Heart right ventricle (tissue), 16 donors: ENCODE measurements around the gene LNX2. TPM values are rescaled to one million over a fixed set of nuclear protein-coding genes. Genes with fewer than 3 reads are reported as not detected.

Experiments
- ATAC-seq, 8 donors: fragments of 200-7000 bp; cut with Tn5 transposase; one replicate each; pipeline ENCODE4 v1.9.1; 2020; ENCODE audit warnings: mild to moderate bottlenecking in 8 of 8, moderate library complexity in 8 of 8, moderate number of reproducible peaks in 1 of 8
- DNase-seq, 2 donors: peaks; one replicate each; pipeline ENCODE4 v3.0.0-alpha.2; 2020
- H3K27ac ChIP-seq, 10 donors: fragments of 200-600 bp; sonication (generic) in 2 of 10; one replicate each; pipeline versions ENCODE4 v1.5.0 to v1.8.0; 2020 to 2022; ENCODE audit warnings: mild to moderate bottlenecking in 3 of 10
- H3K27me3 ChIP-seq, 7 donors: fragments of 200-600 bp; one replicate each; pipeline ENCODE4 v1.8.0; 2021 to 2022; ENCODE audit warnings: mild to moderate bottlenecking in 2 of 7
- H3K36me3 ChIP-seq, 9 donors: fragments of 200-600 bp; sonication (generic) in 1 of 9; one replicate each; pipeline versions ENCODE4 v1.5.0 to v1.8.0; 2020 to 2022; ENCODE audit warnings: mild to moderate bottlenecking in 2 of 9
- H3K4me1 ChIP-seq, 9 donors: fragments of 200-600 bp; sonication (generic) in 1 of 9; one replicate each; pipeline versions ENCODE4 v1.5.0 to v1.8.0; 2020 to 2022; ENCODE audit warnings: mild to moderate bottlenecking in 4 of 9
- H3K4me3 ChIP-seq, 10 donors: fragments of 200-600 bp; sonication (generic) in 2 of 10; one replicate each; pipeline versions ENCODE4 v1.5.0 to v1.8.0; 2020 to 2022; ENCODE audit warnings: mild to moderate bottlenecking in 7 of 10, moderate library complexity in 2 of 10
- H3K9me3 ChIP-seq, 11 donors: fragments of 200-600 bp in 10 of 11; sonication (generic) in 2 of 11; one replicate each; pipeline versions ENCODE4 v1.5.0 to v1.8.0; 2013 to 2022; ENCODE audit warnings: mild to moderate bottlenecking in 2 of 11, control low read depth in 1 of 11, moderate library complexity in 1 of 11
- WGBS, 2 donors: extraction: QIAGEN DNeasy Blood & Tissue Kit; methylation state at CpG; one replicate each; pipeline ENCODE4 v1.1.7; 2013; ENCODE audit warnings: inconsistent platforms in 1 of 2; 5-methylcytosine and 5-hydroxymethylcytosine counted together
- intact Hi-C, 10 donors: fragments of 100-400 bp; cut with DNase I; formaldehyde crosslinking; loops; one replicate each; pipeline versions ENCODE4 v1.11.1 to v1.14.2; 2022
- polyA plus RNA-seq, 2 donors: library from polyadenylated mRNA; stranded (reverse); fragments of 200-250 nt; gene quantifications; one replicate each; pipeline ENCODE4 v1.2.3, GENCODE V29; 2013
- total RNA-seq, 10 donors: library from RNA; stranded (reverse); fragmentation: NEBNext Ultra II Directional in 3 of 10; extraction: Animal tissue kit (Norgen Biotek cat#: 25700) in 3 of 10; gene quantifications; one replicate each; pipeline versions ENCODE4 v1.2.1 to v1.2.4, GENCODE V29; 2021 to 2023
- TF ChIP-seq, protein P1 (sequence below), 9 donors: fragments of 200-600 bp; sonication (generic) in 2 of 9; IDR thresholded peaks; one replicate each; pipeline versions ENCODE4 v1.5.0 to v1.8.0; 2021 to 2022; ENCODE audit warnings: antibody characterized with exemption in 9 of 9, mild to moderate bottlenecking in 5 of 9, moderate library complexity in 1 of 9
- donor health status: Arrhythmogenic right ventricular cardiomyopathy.
- donor health status: ischemic (EF 13 %, LVEDD 7.1; RV severe dilation, severe dysfunction).
- donor health status: healthy with polysubstance abuse.
- donor health status: DM: no; HTN: yes; CAD: no.
- donor health status: DM: no; HTN: no; CAD: no.
- donor health status: ischemic (EF 25% LVEDD 6.9; RV normal size, moderate dysfunction).
- donor health status: ischemic (EF 25% LVEDD 5.7; RV mildly dilated, moderate dysfunction).
- donor health status: healthy.
- donor health status: DM: yes; HTN: yes; CAD: no.
- donor health status: Ischemic cardiomyopathy.
- donor health status: ischemic (EF 35%, LVEDD 5.7; RV mildly dilated, moderate dysfunction).
- donor health status: nonischemic (EF 11% LVEDD 7.7; RV severe dilation, severe dysfunction).
- donor health status: DM: yes; HTN: yes; CAD: no.
- donor health status: PGD.
- donor health status: ischemic (EF 29% LVEDD 5.4; RV normal size, mild dysfunction).
- donor health status: nonischemic (EF 23%, LVEDD 6.1; RV moderate dilation, normal function).

The LNX2 gene
- total and polyA plus RNA-seq, 12 donors, result 3.5 to 22.3 (median 14.1) TPM

DNA sequence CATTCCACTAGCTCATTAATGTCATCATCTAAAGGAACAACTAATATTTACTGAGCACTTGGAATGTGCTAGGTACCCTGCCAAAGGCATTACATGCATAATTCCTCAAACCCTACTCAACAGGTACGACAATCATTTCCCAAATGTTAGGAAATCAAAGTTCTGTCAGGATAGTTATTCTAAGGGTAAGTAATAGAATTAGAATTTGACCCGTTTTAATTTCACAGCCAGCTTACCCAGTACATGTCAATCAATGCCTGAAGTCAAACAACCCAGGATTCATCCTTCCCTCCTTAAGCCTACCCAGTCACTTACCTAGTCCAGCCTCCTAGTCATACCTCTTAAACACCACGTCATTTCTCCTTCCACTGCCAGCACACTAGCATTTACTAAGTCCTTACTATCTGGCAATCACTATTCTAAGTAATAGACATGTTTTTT, 2.4 kb downstream of the LNX2 start:
- ATAC-seq (no peak), DNase-seq (no peak)
- TF ChIP-seq, protein P1, sequence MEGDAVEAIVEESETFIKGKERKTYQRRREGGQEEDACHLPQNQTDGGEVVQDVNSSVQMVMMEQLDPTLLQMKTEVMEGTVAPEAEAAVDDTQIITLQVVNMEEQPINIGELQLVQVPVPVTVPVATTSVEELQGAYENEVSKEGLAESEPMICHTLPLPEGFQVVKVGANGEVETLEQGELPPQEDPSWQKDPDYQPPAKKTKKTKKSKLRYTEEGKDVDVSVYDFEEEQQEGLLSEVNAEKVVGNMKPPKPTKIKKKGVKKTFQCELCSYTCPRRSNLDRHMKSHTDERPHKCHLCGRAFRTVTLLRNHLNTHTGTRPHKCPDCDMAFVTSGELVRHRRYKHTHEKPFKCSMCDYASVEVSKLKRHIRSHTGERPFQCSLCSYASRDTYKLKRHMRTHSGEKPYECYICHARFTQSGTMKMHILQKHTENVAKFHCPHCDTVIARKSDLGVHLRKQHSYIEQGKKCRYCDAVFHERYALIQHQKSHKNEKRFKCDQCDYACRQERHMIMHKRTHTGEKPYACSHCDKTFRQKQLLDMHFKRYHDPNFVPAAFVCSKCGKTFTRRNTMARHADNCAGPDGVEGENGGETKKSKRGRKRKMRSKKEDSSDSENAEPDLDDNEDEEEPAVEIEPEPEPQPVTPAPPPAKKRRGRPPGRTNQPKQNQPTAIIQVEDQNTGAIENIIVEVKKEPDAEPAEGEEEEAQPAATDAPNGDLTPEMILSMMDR (IDR thresholded peaks at IDR 0.05), result no peak
- Histone ChIP-seq H3K4me3 (peak overlapping the region in 3 of 10 donors; percentile 8 to 95 (median 74)), H3K9me3 (peaks cover 0 to 15% (median 6%) of the 10 kb centered on the region in 11 donors), H3K4me1 (peaks cover 4 to 40% (median 27%) of the 10 kb centered on the region in 9 donors), H3K27me3 (no peaks in the 10 kb centered on the region), H3K36me3 (peaks cover 0 to 4% (median 0%) of the 10 kb centered on the region in 9 donors), H3K27ac (peak overlapping the region in 1 of 10 donors; percentile 97)
- intact Hi-C loops, result loop anchor here in 3 of 10 donors (5.0 kb wide), 3 partner anchors 41 to 56 kb away; no protein-coding TSS in a partner anchor
- 74 to 84% methylated on average over 3 of the region's 3 CpGs for WGBS, 2 donors

DNA sequence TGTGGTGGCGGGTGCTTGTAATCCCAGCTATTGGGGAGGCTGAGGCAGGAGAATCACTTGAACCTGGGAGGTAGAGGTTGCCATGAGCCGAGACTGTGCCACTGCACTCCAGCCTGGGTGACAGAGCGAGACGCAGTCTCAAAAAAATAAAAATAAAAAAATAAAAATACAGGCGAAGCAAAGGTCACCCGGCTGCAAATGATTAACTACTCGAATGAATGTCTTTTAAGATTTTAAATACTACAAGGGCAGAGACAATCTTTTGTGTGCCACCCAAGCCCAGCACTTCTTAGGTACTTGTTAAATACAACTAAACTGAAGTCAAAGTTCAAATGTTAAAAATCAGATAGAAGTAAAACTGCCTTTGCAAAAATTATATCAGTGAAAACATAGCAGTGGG, 6.7 kb downstream of the LNX2 start:
- Histone ChIP-seq H3K9me3 (peaks cover 0 to 15% (median 6%) of the 10 kb centered on the region in 11 donors), H3K4me3 (no peak overlapping the region), H3K36me3 (peaks cover 0 to 4% (median 0%) of the 10 kb centered on the region in 9 donors), H3K27me3 (no peaks in the 10 kb centered on the region), H3K27ac (no peak overlapping the region), H3K4me1 (peaks cover 4 to 37% (median 16%) of the 10 kb centered on the region in 9 donors)
- intact Hi-C loops, result no loop called here
- no peak for ATAC-seq
- WGBS, 2 donors, result 91 to 95% methylated on average over 7 of the region's 7 CpGs
- no peak for DNase-seq
- TF ChIP-seq, protein P1 (IDR thresholded peaks at IDR 0.05), result no peak

DNA sequence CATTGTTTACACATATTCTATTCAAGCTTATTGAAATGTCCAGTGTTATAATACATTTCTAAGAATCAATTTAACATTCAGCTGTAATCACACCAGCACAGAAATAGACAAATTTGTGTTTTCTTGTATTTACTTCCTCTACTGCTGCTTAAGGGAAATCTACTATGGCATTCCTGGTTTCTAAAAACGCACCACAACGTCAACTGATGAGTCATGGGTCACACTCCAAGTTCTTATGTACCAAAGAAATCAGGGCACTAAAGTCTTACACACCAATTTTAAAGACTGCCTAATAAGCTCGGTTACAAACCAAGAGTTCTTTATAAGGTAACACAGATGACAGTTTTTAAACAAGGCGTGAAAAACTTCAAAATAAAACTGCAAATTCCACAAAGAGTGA, 13.2 kb downstream of the LNX2 start:
- Histone ChIP-seq H3K4me3 (no peak overlapping the region), H3K27ac (peak overlapping the region in 9 of 10 donors; percentile 1 to 68 (median 61)), H3K9me3 (no peaks in the 10 kb centered on the region), H3K36me3 (no peaks in the 10 kb centered on the region), H3K4me1 (peaks cover 0 to 56% (median 33%) of the 10 kb centered on the region in 9 donors), H3K27me3 (no peaks in the 10 kb centered on the region)
- DNase-seq (peak in 1 of 2 donors; percentile 23), ATAC-seq (peak in 7 of 8 donors; percentile 52 to 91 (median 76))
- intact Hi-C loops, result no loop called here
- WGBS, 2 donors, result 39 to 41% methylated on average over 4 of the region's 4 CpGs
- TF ChIP-seq, protein P1 (IDR thresholded peaks at IDR 0.05), result no peak

DNA sequence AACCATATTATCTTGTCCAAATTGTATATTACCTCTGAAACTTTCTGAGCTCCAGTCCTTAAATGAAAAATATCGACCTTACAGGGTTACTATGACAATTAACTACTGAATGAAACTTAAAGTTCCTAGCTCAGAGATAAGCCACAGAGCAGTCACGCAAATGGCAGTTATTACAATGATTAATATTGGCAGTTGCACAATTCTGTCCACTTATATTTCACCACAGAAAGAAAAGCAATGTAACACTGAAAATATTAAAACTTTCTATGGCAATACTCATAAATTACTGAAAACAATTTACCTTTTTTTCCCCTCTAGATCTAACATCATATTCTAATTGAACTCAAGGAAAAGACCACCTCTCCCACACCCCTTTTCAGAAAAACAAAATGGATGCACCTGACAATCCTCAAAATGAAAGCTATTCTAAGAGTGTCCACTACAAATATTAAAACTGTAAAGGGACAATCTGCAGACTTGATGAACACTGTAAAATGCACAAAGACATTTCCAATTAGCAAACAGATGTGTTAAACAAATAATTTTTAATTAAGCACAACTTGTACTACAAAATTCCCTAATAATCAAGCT, 14.6 kb downstream of the LNX2 start:
- WGBS, 2 donors, result 39 to 51% methylated on average over 2 of the region's 2 CpGs
- no peaks in the 10 kb centered on the region for H3K36me3 ChIP-seq
- TF ChIP-seq, protein P1 (IDR thresholded peaks at IDR 0.05), result no peak
- H3K27me3 ChIP-seq, result no peaks in the 10 kb centered on the region
- ATAC-seq (no peak), DNase-seq (no peak)
- H3K4me3 ChIP-seq, result no peak overlapping the region
- peak overlapping the region in 5 of 10 donors; percentile 5 to 68 (median 64) for H3K27ac ChIP-seq
- peaks cover 0 to 56% (median 35%) of the 10 kb centered on the region in 9 donors for H3K4me1 ChIP-seq
- H3K9me3 ChIP-seq, result no peaks in the 10 kb centered on the region
- intact Hi-C loops, result no loop called here
